SK-N-SH treated with all-trans-retinoic acid at 6 μM for 48 hours (cell line): ENCODE results near the gene HOXC5.
"Not testable (repeated sequence)": the region's sequence is repeated elsewhere in the genome, so short reads cannot be mapped to it uniquely, and the experiment has no call there.

Experiments used
- ARNTL ChIP-seq: fragments of 450-650 bp; formaldehyde crosslinking; IDR thresholded peaks from 2 replicates; pipeline ENCODE4 v1.5.0; 2020; ENCODE audit warnings: low read depth, mild to moderate bottlenecking, moderate library complexity, borderline replicate concordance
- CSDC2 ChIP-seq: fragments of 250-450 bp; sonication (Bioruptor Pico); IDR thresholded peaks from 2 replicates; pipeline ENCODE4 v1.5.0; 2020; ENCODE audit warnings: mild to moderate bottlenecking, moderate library complexity
- ISL1 ChIP-seq: fragments of 250-450 bp; sonication (Bioruptor Pico); IDR thresholded peaks from 2 replicates; pipeline ENCODE4 v2.1.2; 2022; ENCODE audit warnings: mild to moderate bottlenecking, moderate library complexity
- RARB ChIP-seq: fragments of 250-450 bp; sonication (Bioruptor Pico); IDR thresholded peaks from 2 replicates; pipeline ENCODE4 v1.8.0; 2021; ENCODE audit warnings: mild to moderate bottlenecking, moderate library complexity
- TOX ChIP-seq: fragments of 250-450 bp; sonication (Bioruptor Pico); IDR thresholded peaks from 2 replicates; pipeline ENCODE4 v1.8.0; 2021; ENCODE audit warnings: mild to moderate bottlenecking, moderate library complexity, borderline replicate concordance
- TF ChIP-seq, protein P1 (sequence below): fragments of 250-450 bp; sonication (Bioruptor Pico); IDR thresholded peaks from 2 replicates; pipeline ENCODE4 v1.5.1; 2020; ENCODE audit warnings: low read depth, mild to moderate bottlenecking, moderate library complexity
- TF ChIP-seq, protein P2 (sequence below): fragments of 250-450 bp; sonication (Bioruptor Pico); IDR thresholded peaks from 2 replicates; pipeline ENCODE4 v1.8.0; 2020; ENCODE audit warnings: mild to moderate bottlenecking, moderate library complexity, borderline replicate concordance

- TF ChIP-seq, protein P1, sequence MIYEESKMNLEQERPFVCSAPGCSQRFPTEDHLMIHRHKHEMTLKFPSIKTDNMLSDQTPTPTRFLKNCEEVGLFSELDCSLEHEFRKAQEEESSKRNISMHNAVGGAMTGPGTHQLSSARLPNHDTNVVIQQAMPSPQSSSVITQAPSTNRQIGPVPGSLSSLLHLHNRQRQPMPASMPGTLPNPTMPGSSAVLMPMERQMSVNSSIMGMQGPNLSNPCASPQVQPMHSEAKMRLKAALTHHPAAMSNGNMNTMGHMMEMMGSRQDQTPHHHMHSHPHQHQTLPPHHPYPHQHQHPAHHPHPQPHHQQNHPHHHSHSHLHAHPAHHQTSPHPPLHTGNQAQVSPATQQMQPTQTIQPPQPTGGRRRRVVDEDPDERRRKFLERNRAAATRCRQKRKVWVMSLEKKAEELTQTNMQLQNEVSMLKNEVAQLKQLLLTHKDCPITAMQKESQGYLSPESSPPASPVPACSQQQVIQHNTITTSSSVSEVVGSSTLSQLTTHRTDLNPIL: not testable (repeated sequence)
- not testable (repeated sequence) for TF ChIP-seq ARNTL (CRISPR knock-in tag); TOX (CRISPR knock-in tag); ISL1; RARB (CRISPR knock-in tag); CSDC2 (CRISPR knock-in tag)
- TF ChIP-seq, protein P2, sequence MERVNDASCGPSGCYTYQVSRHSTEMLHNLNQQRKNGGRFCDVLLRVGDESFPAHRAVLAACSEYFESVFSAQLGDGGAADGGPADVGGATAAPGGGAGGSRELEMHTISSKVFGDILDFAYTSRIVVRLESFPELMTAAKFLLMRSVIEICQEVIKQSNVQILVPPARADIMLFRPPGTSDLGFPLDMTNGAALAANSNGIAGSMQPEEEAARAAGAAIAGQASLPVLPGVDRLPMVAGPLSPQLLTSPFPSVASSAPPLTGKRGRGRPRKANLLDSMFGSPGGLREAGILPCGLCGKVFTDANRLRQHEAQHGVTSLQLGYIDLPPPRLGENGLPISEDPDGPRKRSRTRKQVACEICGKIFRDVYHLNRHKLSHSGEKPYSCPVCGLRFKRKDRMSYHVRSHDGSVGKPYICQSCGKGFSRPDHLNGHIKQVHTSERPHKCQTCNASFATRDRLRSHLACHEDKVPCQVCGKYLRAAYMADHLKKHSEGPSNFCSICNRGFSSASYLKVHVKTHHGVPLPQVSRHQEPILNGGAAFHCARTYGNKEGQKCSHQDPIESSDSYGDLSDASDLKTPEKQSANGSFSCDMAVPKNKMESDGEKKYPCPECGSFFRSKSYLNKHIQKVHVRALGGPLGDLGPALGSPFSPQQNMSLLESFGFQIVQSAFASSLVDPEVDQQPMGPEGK: not testable (repeated sequence)
Observed at GRCh38 chr12:54080008-54080924, 47.4 kb downstream of the HOXC5 start.
